GM19238 (cell line): ENCODE measurements around the gene THNSL1.
"Not testable (repeated sequence)": the region's sequence is repeated elsewhere in the genome, so short reads cannot be mapped to it uniquely, and the experiment has no call there.

Source experiments
- DNase-seq: peaks from one replicate; pipeline ENCODE4 v3.0.0; 2011; ENCODE audit warnings: low spot score; ENCODE audit not compliant: insufficient read length

The THNSL1 gene

DNA sequence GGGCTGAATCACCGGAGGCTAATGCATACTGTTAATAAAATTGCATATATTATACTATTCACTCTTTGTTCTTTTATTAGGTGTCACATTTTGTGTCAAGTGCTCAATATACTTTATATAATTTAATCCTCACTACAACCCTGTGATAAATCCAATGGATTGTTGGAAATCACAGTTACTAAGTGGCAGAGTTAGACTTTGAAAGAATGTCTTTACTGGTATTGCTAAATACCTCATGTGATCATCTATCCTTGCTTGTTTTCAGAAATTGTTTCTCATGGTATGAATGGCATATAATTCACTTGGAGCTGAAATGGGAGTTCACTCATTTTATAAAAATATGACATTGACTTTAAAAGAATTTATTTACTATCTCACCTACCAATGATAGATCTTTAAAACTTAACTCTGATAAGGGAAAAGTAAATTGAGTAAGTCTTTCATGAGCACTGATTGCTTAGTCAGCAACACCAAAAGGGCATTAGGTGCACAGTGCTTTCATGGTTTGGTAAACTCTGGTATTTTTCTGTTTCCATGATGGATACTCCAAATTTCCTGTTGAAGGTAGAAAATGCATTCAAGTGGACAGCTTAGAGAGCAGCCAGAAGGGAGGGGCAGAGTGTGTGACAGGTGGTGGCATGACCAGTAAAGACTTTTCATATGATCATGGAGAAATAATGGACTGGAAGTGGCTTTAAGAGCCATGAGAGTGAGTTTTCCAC, 23.0 kb upstream of the THNSL1 start:
- no peak for DNase-seq

DNA sequence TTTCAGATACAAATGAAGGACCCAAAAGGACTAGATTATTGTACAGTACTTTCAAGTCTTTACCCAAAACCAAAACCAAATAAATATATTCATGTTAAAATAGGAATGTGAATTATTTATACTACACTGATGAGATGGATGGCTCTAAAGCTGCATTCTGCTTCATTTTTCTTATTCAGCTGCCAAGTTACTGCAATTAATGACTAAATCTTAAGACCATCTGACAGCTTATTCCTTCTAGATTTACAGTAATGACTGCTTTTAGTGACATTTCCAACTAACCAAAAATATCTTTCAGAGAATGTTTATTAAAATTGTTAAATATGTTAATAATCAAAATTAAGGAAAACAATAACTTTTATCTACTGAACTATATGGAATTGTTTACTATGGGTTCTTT, 21.3 kb upstream of the THNSL1 start:
- DNase-seq: no peak

DNA sequence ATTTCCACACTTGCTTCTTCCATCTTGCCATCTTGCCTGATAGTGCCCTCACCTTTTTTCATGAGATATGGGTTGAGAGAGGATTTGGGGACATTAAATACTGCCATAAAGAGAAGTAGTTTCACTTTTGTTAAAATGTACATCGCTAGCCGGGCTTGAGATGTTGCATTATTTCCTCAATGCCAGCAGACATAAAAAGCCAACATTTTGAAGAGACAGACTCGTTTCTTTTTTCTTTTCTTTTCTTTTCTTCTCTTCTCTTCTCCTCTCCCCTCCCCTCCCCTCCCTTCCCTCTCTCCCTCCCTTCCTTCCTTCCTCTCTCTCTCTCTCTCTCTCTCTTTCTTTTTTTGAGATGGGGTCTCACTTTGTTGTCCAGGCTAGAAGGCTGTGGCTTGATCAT, 18.4 kb upstream of the THNSL1 start:
- DNase-seq: no peak

DNA sequence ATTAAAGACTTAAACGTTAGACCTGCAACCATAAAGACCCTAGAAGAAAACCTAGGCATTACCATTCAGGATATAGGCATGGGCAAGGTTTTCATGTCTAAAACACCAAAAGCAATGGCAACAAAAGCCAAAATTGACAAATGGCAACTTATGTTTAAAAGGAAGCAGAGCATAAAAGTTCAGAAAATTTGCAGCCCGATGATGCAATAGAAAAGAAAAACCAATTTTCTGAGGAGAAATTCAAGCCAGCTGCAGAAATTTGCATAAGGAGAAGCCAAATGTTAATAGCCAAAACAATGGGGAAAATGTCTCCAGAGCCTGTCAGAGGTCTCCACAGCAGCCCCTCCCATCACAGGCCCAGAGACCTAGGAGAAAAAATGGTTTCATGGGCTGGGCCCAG, 4.8 kb upstream of the THNSL1 start:
- not testable (repeated sequence) for DNase-seq

DNA sequence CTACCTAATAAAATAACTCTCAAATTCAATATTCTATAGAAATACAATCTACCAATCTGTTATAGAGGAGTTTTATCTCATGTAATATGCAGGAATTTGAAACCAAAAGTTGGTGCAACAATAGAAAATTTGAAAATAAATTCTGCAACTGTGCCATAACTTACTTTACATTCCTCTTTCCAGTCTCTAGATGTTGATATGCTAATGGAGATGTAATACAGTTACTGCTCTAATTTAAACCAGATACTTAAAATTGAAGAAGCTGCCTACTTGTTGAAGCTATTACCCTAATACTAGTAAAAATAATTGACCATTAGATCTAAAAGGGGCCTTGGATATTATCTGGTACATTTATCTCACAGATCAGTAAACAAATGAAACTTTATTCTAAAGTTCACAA, 1.8 kb upstream of the THNSL1 start:
- no peak for DNase-seq

DNA sequence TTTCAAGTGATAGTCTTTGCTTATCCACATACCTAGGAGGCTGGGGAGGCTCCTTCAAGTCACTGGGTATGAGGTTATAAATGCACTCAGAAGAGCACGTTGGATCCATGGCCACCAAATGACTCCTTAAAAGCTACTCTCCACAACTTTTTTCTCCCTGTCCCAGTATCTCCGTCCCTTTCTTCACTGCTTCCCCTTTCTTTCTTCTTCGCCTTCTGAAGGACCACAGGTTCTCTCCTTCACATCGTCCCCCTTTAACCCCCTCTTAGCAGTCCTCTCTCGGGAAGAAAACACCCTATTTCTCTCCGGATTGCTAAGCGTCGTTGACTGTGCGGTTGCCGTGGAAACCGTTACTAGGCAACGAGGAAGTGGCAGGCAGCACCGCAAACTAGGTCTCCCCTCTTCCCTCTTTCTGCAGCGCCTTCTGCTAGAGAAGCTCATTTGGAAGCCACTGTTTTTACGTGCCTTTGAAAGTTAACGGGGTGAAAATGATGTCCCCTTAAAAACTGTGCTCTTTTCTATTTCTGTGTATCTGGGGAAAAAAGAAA, 510 bp upstream of the THNSL1 start, which contains the start of gene ENKUR:
ENKUR (minus strand) TSS at position 331 of the 548 bp plus-strand sequence; CDS start at position 109, 222 bp downstream.
- DNase-seq: peak; percentile 56

DNA sequence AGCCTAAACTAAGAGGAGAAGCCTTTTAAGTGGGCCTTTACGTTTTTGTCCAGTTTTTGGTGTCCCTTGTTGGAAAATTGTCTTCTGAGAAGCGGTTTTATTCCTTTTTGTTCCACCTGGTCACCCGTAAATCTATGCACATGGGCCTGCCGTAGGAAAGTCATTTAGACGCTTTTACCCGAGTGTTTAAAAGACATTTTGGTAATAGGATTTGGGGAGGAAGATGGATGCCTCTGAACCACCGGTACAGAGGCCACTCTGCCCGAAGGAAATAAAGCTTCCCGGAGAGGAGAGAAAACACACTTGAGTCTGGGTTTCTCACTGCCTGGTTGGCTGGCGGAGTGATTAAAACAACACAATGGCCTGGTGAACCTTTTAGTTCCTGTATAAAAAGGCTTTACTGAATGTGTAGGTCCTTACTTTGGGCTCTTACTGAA, 760 bp downstream of the THNSL1 start:
- no peak for DNase-seq

DNA sequence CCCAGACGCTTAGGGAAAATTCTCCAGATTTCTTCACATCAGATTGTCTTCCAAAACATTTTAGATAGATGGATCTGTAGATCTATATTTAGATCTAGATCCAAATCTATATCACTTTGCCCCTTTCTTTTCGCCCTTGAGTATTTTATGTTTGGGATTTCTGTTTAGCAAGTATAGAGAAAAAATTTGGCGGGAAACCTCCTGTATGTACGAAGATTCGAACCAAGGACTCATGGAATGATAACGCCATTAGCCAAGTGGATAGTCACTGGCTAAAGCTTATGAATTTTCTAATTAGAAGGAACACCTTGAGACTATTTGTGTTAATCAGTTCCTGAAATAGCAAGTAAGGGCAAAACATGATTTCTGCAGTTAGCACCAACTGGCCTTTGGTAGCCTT, 1.2 kb downstream of the THNSL1 start:
- DNase-seq: no peak

DNA sequence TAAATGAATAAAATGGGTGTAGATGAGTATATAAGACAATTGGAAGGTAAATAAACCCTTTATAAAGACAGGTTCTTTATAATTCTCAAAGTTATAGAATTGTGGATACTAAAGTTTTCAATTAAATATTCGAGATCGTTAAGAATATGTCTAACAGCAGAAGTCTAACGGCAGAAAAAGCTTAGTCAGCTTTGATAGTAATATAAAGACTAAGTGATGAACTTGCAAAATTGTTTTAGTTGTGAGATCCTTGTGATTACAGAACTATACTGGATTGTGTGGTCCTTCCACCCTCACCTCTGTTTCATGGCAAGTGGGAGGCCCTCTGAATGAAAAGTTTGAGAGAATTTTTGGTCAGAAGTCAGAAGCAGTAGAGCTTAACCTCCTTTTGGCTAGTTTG, 2.3 kb downstream of the THNSL1 start:
- no peak for DNase-seq

DNA sequence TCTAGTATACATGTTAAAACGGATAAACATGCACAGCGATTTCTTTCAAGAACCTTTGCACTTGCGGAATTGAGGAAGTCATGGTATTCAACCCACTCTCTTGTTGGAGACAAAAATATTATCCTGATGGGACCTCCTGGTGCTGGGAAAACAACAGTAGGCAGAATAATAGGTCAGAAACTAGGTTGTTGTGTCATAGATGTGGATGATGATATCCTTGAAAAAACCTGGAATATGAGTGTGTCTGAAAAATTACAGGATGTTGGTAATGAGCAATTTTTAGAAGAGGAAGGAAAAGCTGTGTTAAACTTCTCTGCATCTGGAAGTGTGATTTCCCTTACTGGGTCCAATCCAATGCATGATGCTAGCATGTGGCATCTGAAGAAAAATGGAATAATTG, 6.9 kb downstream of the THNSL1 start:
- no peak for DNase-seq

DNA sequence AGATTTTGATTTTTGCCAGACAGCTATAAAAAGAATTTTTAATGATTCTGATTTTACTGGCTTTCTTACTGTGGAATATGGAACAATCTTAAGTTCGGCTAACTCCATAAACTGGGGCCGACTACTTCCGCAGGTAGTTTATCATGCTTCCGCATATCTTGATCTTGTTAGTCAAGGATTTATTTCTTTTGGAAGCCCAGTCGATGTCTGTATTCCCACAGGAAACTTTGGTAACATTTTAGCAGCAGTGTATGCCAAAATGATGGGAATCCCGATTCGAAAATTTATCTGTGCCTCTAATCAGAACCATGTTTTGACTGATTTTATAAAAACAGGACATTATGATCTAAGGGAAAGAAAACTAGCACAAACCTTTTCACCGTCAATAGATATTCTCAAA, 8.1 kb downstream of the THNSL1 start:
- no peak for DNase-seq

DNA sequence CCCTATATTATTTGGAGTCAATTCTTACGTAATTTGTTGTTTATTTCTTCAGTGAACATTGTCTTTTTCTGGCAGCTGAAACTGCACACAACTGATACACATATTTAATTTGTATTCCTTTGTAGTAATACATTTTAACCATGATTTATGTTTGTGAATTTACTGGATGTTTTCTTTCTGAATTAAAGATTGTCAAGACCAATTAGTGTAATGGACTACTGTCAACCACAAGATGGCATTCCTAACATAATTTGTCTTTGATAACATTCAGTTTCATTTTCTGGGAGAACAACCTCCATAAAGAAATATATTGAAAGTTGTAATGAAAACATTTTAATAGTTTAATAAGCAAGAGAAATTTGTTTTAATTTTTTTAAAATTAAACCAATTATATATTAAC, 10.1 kb downstream of the THNSL1 start:
- no peak for DNase-seq

DNA sequence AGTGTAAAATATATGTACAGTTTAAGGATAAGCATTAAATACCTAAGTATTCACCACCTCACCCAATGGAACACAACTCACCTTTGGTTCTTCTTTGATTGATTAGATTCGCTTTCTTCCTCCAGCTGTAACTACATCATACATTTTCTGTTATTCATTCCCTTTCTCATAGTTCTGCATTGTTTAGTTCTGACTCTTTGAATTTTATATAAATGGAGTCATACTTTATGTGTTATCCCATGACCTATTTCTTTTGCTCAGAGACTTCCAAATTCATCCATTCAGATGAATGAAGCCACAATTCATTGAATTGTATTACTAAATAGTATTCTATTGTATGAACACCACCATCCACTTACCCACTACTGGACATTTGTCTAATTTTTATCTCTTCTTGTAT, 12.3 kb downstream of the THNSL1 start:
- no peak for DNase-seq

DNA sequence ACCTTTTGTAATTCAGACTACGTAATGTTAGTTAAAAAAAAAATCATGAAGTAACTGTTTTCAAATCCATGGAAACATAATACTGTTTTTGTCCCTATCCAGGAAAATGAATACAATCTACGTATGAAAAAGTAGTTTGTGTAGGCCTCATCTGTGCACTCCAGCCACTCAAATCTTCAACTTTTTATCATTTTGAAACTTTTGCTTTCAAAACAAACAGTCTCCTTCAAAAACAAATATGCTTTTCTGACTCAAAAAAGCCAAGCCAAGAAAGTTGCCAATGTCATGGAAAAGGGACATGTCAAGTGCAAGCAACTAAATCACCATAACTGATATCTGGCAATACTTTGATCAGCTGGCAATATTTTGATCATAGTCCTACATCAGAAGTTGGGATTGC, 13.1 kb downstream of the THNSL1 start:
- DNase-seq: no peak

DNA sequence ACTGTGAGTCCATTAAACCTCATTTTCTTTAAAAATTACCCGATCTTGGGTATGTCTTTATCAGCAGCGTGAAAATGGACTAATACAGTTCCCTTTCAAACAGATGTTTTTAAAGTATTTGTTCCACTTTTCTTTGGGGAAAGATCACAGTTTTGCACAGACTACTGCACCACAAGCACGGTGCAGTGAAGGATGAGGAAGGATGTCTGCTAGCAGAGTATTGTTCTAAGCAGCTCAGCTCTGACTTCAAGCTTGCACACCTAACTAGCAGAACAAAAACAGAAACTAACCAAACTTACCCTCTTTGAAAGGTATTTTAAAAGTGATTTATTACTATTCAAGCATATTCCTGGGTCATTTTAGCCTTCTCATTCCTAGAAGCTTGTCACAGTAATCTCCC, 20.0 kb downstream of the THNSL1 start:
- no peak for DNase-seq

DNA sequence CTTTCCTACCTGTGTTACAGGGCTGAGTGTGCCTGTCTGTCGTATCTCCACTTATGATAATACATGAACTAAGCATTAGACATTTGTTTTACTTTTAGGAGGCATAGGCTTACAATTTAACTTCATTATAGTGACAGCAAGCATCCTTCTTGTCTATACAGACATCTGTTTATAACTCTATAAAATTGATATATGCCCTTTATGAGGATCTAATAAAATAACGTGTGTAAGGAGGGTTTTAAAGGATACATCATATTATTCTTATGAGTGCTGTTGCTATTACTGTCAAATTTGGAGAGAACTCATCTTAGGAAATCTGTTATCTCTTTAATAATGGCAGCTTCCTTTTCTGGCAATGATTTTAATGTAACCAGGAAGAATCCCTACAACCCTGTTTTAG, 21.9 kb downstream of the THNSL1 start:
- DNase-seq: no peak

DNA sequence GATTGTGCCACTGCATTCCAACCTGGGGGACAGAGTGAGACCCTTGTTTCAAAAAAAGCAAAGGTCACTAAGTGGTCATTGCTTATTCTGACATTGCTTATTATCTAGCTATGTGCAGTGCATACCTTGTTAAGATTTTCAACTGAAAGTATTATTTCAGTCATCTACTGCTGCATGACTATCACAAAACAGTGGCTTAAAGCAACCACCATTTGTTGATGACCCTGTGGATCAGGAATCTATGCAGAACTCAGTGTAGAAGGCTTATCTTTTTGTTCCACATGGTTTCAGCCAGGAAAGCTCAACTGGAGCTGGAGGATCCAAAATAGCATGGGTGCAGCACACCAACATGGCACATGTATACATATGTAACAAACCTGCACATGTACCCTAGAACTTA, 23.1 kb downstream of the THNSL1 start:
- no peak for DNase-seq

DNA sequence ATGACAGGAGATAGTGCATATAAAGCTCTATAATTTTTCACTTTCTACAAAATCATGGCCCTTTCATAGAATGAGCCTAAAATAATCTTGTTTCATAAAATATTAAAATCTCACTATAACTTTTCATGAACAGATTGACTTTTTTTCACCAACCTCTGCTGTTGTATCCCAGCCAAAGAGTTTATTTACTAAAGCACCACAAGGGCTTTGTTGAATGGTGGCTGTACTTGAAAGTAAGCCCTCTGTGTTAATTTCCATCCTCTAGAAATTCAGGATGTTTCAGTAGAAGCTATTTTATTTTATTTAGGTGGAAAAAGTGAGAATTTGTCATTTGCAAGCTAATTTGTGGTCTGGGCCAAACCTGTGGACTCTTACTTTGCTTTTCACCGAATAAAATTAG, 30.2 kb downstream of the THNSL1 start:
- DNase-seq: no peak

DNA sequence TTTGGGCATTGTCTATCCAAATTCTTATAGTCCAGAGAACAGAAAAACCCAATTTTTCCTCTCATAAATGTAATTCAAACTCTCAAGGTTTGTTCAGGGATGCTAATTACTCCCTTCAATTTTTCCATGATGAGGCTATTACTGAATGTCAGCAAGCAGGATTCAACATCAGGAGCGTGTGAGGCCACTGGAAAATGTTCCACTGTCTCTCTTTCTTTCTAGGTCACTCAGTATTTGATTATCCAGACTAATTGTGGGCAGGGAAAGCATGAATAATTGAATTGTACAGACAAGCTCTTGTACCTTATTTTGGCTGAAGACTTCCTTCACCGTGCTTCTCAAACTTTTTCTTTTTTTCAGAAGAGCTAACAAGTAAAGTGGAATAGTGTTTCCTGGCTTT, 30.7 kb downstream of the THNSL1 start:
- no peak for DNase-seq

DNA sequence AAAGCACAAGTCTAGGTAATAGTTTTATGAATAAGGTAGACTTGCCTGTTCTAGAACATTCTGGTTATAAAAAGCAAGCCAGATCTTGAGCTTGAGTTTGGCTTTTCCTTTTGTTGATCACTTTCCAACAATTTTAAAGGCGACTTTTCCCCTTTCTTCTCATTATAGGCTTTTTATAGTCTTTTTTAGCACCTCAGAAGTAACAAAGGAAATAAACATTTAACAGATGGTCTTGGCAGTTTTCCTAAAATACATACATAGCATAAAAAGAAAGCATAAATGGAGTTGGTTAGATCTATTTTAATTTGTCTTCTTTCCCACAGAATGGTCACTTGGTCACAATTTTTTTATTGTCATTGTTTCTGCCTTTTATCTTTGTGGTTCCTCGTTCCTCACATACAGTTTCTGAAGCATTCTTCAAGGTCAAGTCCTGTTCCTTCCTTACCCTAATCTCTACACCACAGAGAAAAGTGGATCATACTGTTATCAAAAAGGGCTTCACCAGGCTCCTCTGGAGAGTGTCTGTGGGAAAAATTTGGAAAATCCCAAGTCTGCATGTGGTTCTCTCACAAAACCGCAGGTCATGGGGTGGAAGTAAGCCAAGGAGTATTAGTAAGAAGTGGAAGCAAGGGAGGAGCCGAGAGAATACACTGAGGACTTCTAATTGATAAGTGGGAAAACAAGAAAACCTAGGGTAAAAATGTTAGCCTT, 31.3 kb downstream of the THNSL1 start:
- no peak for DNase-seq

DNA sequence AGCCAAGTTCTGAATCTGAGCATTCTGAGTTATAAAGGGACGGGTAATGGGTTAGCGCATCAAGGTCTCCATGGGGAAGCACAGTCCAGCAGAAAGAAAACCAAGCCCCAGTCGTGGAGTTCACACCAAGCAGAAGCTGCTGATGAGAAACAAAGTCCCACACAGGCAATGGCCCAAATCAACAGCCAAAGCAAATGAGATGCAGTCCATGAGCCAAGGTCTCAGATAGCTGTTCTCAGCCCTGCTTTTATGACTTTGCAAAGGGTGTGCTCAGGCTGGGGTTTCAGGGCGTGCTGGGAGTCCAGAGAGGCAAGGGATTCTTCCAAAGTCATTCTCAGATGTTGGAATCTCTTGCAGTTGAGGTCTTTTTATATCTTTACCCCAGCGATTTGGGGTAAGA, 32.0 kb downstream of the THNSL1 start:
- DNase-seq: no peak

DNA sequence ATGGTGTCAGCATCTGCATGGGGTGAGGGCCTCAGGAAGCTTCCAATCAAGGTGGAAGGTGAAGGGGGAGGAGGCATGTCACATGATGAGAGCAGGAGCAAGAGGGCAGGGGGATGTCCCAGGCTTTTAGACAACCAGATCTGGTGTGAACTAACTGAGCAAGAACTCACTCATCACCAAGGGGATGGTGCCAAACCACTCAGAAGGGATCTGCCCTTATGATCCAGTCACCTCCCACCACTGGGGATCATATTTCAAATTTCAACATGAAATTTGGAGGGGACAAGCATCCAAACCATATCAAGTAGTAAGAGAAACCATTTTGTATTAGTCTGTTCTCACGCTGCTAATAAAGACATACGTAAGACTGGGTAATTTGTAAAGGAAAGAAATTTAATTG, 33.6 kb downstream of the THNSL1 start:
- no peak for DNase-seq

DNA sequence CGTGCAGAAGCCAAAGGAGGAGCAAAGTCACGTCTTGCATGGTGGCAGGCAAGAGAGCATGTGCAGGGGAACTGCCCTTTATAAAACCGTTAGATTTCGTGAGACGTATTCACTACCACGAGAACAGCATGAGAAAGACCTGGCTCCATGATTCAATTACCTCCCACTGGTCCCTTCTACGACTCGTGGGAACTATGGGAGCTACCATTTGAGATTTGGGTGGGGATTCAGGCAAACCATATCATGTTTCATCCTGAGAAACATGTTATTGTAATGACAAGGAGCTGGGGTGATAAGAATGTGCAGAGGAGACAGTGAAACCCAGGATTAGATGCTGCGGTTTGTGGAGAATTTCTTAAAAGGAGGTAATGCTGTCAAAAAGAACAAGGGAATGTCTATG, 34.0 kb downstream of the THNSL1 start:
- DNase-seq: no peak
